Activated naive CD8-positive, alpha-beta T cell treated with anti-CD3 and anti-CD28 coated beads, Interleukin-2, amount 10 ng/mL, durations not matched to agents 7 days and 5 days (primary cell): Measurements from ENCODE around the gene SMOC2. TPM values are rescaled to one million over a fixed set of nuclear protein-coding genes. Genes with fewer than 3 reads are reported as not detected.
"Not testable (repeated sequence)": the region's sequence is repeated elsewhere in the genome, so short reads cannot be mapped to it uniquely, and the experiment has no call there.

ENCODE experiments used
- ATAC-seq: fragments of 150-1000 bp; cut with Tn5 transposase; one replicate; pipeline ENCODE4 v1.10.0; 2021; ENCODE audit warnings: low read depth, moderate library complexity
- POLR2A ChIA-PET: fragments of 350-600 bp; sonication (Branson Sonifier 250); formaldehyde crosslinking; loops from one replicate; lab custom pipeline; 2021; ENCODE audit warnings: antibody characterized with exemption; lab: Charles Lee
- DNase-seq: peaks from one replicate; pipeline ENCODE4 v3.0.0; 2021
- H3K27ac Mint-ChIP-seq: one replicate; pipeline ENCODE4 v1.8.0; 2022; ENCODE audit warnings: mild to moderate bottlenecking, mixed read lengths
- H3K27me3 Mint-ChIP-seq: one replicate; pipeline ENCODE4 v1.8.0; 2022; ENCODE audit warnings: mild to moderate bottlenecking, moderate library complexity, mixed read lengths
- H3K36me3 Mint-ChIP-seq: one replicate; pipeline ENCODE4 v1.8.0; 2021; ENCODE audit warnings: mild to moderate bottlenecking, mixed read lengths
- H3K4me1 Mint-ChIP-seq: one replicate; pipeline ENCODE4 v1.8.0; 2021; ENCODE audit warnings: mixed read lengths
- H3K4me3 Mint-ChIP-seq: one replicate; pipeline ENCODE4 v1.8.0; 2022; ENCODE audit warnings: mild to moderate bottlenecking, moderate library complexity, mixed read lengths
- H3K9me3 Mint-ChIP-seq: one replicate; pipeline ENCODE4 v1.8.0; 2021; ENCODE audit warnings: mixed read lengths
- total RNA-seq, 2 experiments: library from RNA; stranded (reverse); gene quantifications; one replicate each; pipeline ENCODE4 v1.2.3, GENCODE V29; 2021

Gene SMOC2
- total RNA-seq, 2 experiments from 2014 or later: not detected

DNA sequence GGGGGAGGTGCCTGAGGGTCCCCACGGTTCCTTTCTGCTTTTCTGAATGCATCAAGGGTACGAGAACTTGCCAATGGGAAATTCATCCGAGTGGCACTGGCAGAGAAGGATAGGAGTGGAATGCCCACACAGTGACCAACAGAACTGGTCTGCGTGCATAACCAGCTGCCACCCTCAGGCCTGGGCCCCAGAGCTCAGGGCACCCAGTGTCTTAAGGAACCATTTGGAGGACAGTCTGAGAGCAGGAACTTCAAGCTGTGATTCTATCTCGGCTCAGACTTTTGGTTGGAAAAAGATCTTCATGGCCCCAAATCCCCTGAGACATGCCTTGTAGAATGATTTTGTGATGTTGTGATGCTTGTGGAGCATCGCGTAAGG, 226.4 kb downstream of the SMOC2 start:
- ATAC-seq: no peak
- Mint-ChIP-seq H3K4me3 (no peak overlapping the region), H3K4me1 (no peaks in the 10 kb centered on the region), H3K27me3 (peaks cover 2% of the 10 kb centered on the region), H3K36me3 (no peaks in the 10 kb centered on the region), H3K9me3 (no peaks in the 10 kb centered on the region), H3K27ac (no peak overlapping the region)
- POLR2A ChIA-PET: no interaction called here
- DNase-seq: no peak

- peaks cover 2% of the 10 kb centered on the region for H3K27me3 Mint-ChIP-seq
- no peaks in the 10 kb centered on the region for H3K9me3 Mint-ChIP-seq
- DNase-seq (no peak), ATAC-seq (no peak)
- no peak overlapping the region for H3K4me3 Mint-ChIP-seq
- POLR2A ChIA-PET: no interaction called here
- H3K4me1 Mint-ChIP-seq: no peaks in the 10 kb centered on the region
- H3K27ac Mint-ChIP-seq: no peak overlapping the region
- no peaks in the 10 kb centered on the region for H3K36me3 Mint-ChIP-seq
These were observed 229.5 kb downstream of the SMOC2 start for GRCh38 chr6:168670401-168670985.

GRCh38 chr6:168671028-168671862, 230.3 kb downstream of the SMOC2 start:
- no peak for DNase-seq
- H3K4me1 Mint-ChIP-seq: no peaks in the 10 kb centered on the region
- peaks cover 2% of the 10 kb centered on the region for H3K27me3 Mint-ChIP-seq
- H3K36me3 Mint-ChIP-seq: no peaks in the 10 kb centered on the region
- H3K27ac Mint-ChIP-seq: no peak overlapping the region
- H3K9me3 Mint-ChIP-seq: no peaks in the 10 kb centered on the region
- ATAC-seq: no peak
- POLR2A ChIA-PET: no interaction called here
- H3K4me3 Mint-ChIP-seq: no peak overlapping the region

DNA sequence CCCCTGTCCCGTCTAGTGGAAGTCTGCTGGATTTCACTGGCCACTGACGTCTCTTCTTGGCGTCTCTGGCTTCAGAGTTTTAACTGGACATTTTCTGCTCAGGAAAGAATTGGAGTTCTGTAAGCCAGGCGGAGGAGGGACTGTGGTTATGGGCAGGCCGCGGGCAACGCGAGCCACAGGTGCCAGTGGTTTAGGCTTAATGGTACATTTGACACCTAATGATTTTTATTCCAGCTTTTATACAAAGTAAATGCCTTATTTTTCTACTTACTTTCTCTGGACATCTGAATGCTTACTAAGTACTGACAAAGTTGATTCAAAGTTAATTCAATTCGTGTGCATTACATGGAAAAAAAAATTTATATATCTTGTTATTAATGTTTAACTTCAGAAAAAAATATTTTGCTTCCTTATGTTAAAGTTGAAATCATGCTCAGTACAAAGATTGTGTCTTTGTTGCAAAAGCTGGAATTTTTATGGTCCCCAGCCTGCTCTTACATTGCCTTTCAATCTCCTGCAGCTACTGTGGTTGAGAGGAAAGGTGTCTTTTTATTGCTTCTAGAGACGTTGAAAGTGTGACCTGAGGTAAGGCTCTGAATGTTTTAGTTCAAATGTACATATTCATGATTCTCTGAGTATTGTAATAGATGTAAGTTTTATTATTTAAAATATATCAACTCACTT, 231.0 kb downstream of the SMOC2 start:
- H3K27ac Mint-ChIP-seq: no peak overlapping the region
- no peaks in the 10 kb centered on the region for H3K9me3 Mint-ChIP-seq
- H3K4me3 Mint-ChIP-seq: no peak overlapping the region
- POLR2A ChIA-PET: no interaction called here
- no peak for ATAC-seq
- no peaks in the 10 kb centered on the region for H3K36me3 Mint-ChIP-seq
- H3K4me1 Mint-ChIP-seq: no peaks in the 10 kb centered on the region
- peaks cover 2% of the 10 kb centered on the region for H3K27me3 Mint-ChIP-seq
- no peak for DNase-seq

DNA sequence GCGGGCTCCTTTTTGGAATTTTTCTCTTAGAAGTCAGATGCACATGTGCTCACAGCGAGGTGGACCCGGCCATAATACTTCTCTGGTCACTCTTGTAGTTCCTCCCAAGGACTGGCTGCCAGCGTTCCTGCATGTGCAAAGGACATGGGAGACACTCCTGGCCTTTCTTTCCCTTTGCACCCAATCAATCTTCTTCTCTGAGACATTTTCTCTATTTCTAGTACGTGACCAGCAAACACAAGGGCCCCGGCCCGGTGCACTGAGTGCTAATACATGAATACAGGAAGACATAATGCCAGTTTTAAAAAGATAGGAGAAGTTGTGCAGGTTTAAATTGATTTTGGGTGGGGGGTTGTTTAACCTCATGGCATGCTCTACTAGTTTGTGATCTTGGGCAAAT, 233.6 kb downstream of the SMOC2 start:
- Mint-ChIP-seq H3K4me3 (no peak overlapping the region), H3K27me3 (peaks cover 2% of the 10 kb centered on the region), H3K36me3 (no peaks in the 10 kb centered on the region), H3K9me3 (no peaks in the 10 kb centered on the region), H3K4me1 (no peaks in the 10 kb centered on the region), H3K27ac (no peak overlapping the region)
- DNase-seq (no peak), ATAC-seq (no peak)
- POLR2A ChIA-PET: no interaction called here

DNA sequence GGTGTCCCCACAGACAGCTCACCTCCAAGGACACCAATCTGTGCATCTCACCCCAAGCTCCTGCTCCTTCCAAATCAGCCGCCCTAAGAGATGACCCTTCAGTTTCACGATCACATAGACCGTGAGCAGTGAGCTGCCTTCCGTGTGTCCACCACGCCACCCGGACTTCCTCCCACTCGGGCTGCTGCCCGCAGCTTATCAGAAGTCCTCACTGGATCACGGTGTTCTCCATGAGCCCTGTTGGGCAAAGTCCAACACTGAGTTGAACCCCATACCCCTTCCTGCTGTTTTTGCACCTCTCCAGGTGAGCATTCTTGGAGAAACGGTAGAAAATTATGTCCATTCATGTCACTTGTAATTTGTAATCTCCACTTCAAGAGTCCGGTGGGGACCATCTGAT, 234.4 kb downstream of the SMOC2 start:
- Mint-ChIP-seq H3K4me1 (no peaks in the 10 kb centered on the region), H3K4me3 (no peak overlapping the region), H3K27me3 (no peaks in the 10 kb centered on the region), H3K36me3 (no peaks in the 10 kb centered on the region), H3K27ac (no peak overlapping the region), H3K9me3 (no peaks in the 10 kb centered on the region)
- POLR2A ChIA-PET: no interaction called here
- DNase-seq (no peak), ATAC-seq (no peak)

DNA sequence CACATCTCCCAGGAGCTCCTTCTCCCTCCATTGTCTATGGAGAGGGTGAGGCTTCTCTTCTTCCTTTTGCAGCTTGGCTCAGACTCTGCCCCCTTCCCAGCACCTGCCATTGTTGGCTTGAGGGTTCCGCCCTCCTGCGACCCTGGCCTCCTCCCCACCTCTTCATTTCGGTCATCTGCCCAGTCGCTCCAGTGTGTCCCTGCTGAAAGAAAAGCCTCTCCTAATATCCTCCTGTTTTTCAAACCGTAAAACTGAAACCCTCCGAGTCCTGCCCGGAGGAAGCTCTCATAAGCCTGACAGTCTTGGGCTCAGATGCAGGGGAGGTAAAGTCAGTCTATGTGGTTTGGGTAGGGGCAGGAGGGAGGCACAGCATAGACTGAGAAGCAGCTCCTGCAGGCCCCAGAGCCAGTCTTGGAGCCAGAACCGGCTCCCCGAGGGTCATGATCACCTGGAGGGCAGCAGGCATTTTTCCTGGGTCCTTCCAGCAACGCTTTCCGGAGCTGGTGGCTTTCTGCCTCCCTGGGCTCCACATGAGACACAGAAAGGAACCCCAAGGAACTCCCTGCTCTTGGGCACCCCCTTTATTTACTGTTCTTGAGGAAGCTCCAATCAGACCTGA, 235.1 kb downstream of the SMOC2 start:
- H3K27me3 Mint-ChIP-seq: no peaks in the 10 kb centered on the region
- DNase-seq (no peak), ATAC-seq (no peak)
- POLR2A ChIA-PET: no interaction called here
- H3K36me3 Mint-ChIP-seq: no peaks in the 10 kb centered on the region
- H3K27ac Mint-ChIP-seq: no peak overlapping the region
- no peaks in the 10 kb centered on the region for H3K4me1 Mint-ChIP-seq
- no peaks in the 10 kb centered on the region for H3K9me3 Mint-ChIP-seq
- no peak overlapping the region for H3K4me3 Mint-ChIP-seq

DNA sequence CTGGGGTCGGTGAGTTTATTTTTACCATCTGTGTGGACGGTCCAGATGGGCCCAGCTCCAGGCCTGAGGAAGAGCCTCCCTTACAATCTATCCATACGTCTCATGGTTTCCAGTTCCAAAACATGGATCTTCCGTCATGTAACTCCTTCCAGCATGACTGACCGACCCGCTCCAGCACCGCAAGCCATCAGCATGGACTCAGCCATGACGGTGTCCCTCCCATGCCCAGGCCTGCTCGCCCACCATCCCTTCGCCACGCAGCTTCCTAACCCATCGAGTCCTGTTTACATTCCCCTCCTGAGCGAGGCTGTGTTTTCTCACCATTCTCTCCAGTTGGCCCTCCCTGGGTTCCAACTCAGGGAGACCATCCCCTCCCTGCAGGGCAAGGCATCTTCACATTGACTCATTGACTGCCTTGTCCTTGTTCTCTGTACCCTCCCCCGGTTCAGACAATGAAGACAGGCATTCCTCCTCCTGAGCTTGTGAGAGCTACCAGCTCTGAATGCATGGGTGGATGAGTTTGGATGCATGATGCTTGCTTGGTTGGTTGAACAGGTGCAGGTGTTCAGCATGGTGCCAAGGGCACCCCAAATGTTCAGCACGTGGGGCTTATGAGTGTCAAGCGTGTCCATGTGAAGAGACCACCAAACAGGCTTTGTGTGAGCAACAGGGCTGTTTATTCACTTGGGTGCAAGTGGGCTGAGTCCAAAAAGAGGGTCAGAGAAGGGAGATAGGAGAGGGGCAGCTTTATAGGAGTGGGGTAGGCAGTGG, 235.8 kb downstream of the SMOC2 start:
- Mint-ChIP-seq H3K27me3 (no peaks in the 10 kb centered on the region), H3K36me3 (no peaks in the 10 kb centered on the region), H3K27ac (no peak overlapping the region), H3K9me3 (no peaks in the 10 kb centered on the region), H3K4me1 (no peaks in the 10 kb centered on the region), H3K4me3 (no peak overlapping the region)
- POLR2A ChIA-PET: no interaction called here
- no peak for DNase-seq
- ATAC-seq: no peak

GRCh38 chr6:168677323-168677781, 236.4 kb downstream of the SMOC2 start:
- H3K27me3 Mint-ChIP-seq, ATAC-seq, H3K4me3 Mint-ChIP-seq, H3K9me3 Mint-ChIP-seq, H3K27ac Mint-ChIP-seq, H3K36me3 Mint-ChIP-seq, POLR2A ChIA-PET, DNase-seq, H3K4me1 Mint-ChIP-seq: not testable (repeated sequence)

DNA sequence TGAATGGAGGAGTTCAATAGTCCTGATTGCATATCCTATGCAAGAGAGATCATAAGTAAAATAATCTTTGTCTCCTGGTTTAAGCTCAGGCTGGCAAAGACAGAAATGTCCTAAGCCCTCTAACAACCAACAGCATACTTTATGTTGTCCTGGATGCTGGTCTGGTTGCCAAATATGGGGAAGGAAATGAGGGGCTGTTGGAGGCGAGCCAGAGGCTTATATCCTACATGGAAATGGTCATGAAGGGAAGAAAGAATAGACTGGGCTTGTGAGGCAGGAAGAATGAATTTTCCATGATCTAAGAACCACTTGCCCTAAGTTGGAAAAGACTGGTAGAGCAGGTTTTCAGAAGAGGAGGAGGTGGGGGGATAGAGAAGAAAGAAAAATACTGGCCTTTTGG, 237.1 kb downstream of the SMOC2 start:
- POLR2A ChIA-PET: no interaction called here
- Mint-ChIP-seq H3K27ac (no peak overlapping the region), H3K9me3 (no peaks in the 10 kb centered on the region), H3K27me3 (no peaks in the 10 kb centered on the region), H3K4me1 (no peaks in the 10 kb centered on the region), H3K4me3 (no peak overlapping the region), H3K36me3 (no peaks in the 10 kb centered on the region)
- DNase-seq (no peak), ATAC-seq (no peak)

GRCh38 chr6:168678588-168678987, 237.6 kb downstream of the SMOC2 start:
- DNase-seq: no peak
- no peak for ATAC-seq

GRCh38 chr6:168681748-168682147, 240.8 kb downstream of the SMOC2 start:
- Mint-ChIP-seq H3K9me3 (no peaks in the 10 kb centered on the region), H3K4me1 (no peaks in the 10 kb centered on the region), H3K27me3 (no peaks in the 10 kb centered on the region), H3K27ac (no peak overlapping the region), H3K36me3 (no peaks in the 10 kb centered on the region), H3K4me3 (no peak overlapping the region)
- DNase-seq (no peak), ATAC-seq (no peak)
- POLR2A ChIA-PET: no interaction called here

More at GRCh38 chr6:168678588-168678987, 237.6 kb downstream of the SMOC2 start:
- Mint-ChIP-seq H3K4me3 (no peak overlapping the region), H3K27ac (no peak overlapping the region), H3K9me3 (no peaks in the 10 kb centered on the region), H3K36me3 (no peaks in the 10 kb centered on the region), H3K27me3 (no peaks in the 10 kb centered on the region), H3K4me1 (no peaks in the 10 kb centered on the region)
- POLR2A ChIA-PET: no interaction called here

GRCh38 chr6:168683621-168684020, 242.6 kb downstream of the SMOC2 start:
- H3K36me3 Mint-ChIP-seq: no peaks in the 10 kb centered on the region
- POLR2A ChIA-PET: no interaction called here
- H3K9me3 Mint-ChIP-seq: no peaks in the 10 kb centered on the region
- DNase-seq (no peak), ATAC-seq (no peak)
- no peak overlapping the region for H3K4me3 Mint-ChIP-seq
- no peaks in the 10 kb centered on the region for H3K4me1 Mint-ChIP-seq
- H3K27me3 Mint-ChIP-seq: no peaks in the 10 kb centered on the region
- H3K27ac Mint-ChIP-seq: no peak overlapping the region
